ENCODE measurements around the gene TMEM182.

TMEM182 gene

DNA sequence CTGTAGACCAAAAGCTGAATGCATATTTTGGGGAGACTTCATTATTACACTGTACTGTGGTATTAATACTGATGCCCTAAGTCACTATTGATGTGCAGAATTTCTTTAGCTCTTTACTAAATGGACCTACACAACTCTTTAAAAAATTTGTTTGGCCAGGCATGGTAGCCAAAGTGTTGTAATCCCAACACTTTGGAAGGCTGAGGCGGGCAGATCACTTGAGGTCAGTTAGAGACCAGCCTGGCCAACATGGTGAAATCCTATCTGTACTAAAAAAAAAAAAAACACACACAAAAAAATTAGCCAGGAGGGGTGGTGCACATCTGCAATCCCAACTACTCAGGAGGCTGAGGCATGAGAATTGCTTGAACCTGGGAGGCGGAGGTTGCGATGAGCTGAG is 6.4 kb downstream of the TMEM182 start:
- no peak for DNase-seq (ENCODE audit: low read depth)

DNA sequence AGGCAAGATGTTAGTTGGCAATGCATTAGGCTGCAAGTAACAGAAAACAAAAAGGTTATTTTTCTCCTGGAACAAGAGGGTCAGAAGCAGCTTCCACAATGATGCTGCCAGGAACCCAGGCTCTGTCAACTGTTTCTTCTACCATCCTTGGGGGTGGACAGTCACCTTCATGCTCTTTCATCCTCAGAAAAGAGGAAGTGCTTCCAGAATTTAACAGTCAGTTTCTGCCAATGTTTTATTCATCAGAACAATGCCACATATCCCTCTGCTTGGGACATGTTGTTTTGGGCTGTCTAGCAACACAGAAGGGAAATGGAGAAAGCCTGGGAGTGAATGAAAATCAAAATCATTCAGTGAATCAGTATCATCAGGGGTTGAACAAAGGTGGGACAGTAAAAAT is 7.1 kb downstream of the TMEM182 start:
- no peak for DNase-seq (ENCODE audit: low read depth)

GRCh38 chr2:102770506-102770905 is 8.7 kb downstream of the TMEM182 start:
- DNase-seq (ENCODE audit: low read depth), result no peak

GRCh38 chr2:102771114-102771513 is 9.3 kb downstream of the TMEM182 start:
- DNase-seq (ENCODE audit: low read depth), result no peak

GRCh38 chr2:102772659-102773058 is 10.8 kb downstream of the TMEM182 start:
- DNase-seq (ENCODE audit: low read depth), result no peak

DNA sequence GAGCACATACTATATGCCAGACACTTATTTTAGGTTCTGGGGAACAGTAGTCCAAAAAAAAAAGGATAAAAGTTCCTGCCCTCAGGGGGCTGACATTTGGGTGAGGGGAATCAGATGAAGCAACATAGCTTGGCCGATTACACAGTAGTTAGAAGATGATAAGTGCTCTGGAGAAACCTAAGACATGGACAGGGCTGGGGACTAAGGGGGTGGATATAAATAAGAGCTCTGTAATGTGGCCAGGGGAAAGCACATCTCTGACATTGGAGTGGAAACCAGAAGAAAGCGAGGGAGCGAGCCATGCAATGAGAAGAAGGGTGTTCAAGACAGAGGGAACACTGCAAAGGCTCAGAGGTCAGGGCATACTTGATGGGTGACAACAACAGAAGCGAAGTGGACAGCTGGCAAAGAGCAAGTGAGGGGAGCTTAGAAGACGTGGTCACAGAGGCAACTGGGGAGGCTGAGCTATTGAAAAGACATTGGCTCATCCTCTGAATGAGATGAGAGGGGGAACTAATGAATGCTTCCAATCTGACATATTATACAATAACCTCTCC is 11.4 kb downstream of the TMEM182 start:
- no peak for DNase-seq (ENCODE audit: low read depth)

- DNase-seq (ENCODE audit: low read depth), result no peak
Measured at GRCh38 chr2:102778260-102778659, 16.4 kb downstream of the TMEM182 start.

DNA sequence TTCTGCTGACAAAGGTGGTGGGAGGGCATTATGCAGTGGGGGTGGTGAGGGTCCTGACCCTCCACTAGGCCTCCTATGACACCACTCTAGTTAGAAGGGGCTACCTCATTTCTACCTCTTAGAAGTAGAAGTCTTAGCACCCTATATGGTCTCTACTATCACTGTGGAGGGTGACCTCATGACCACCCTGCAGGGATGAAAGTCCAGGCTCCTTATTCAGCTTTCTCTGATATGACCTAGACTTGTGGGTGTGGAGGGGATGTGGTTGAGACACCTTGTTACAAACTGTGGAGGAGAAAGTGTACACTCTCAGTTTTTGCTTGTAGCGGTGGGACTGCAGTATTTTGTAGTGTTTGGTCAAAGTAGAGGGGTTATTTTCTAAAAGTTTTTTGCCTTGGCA is 18.6 kb downstream of the TMEM182 start:
- DNase-seq (ENCODE audit: low read depth), result no peak

GRCh38 chr2:102782187-102782586 is 20.4 kb downstream of the TMEM182 start:
- no peak for DNase-seq (ENCODE audit: low read depth)

- DNase-seq (ENCODE audit: low read depth), result no peak
Measured at GRCh38 chr2:102782933-102783332, 21.1 kb downstream of the TMEM182 start.

GRCh38 chr2:102783506-102784183 is 21.8 kb downstream of the TMEM182 start:
- DNase-seq (ENCODE audit: low read depth), result no peak

- no peak for DNase-seq (ENCODE audit: low read depth)
Measured at GRCh38 chr2:102784940-102785339, 23.1 kb downstream of the TMEM182 start.

DNA sequence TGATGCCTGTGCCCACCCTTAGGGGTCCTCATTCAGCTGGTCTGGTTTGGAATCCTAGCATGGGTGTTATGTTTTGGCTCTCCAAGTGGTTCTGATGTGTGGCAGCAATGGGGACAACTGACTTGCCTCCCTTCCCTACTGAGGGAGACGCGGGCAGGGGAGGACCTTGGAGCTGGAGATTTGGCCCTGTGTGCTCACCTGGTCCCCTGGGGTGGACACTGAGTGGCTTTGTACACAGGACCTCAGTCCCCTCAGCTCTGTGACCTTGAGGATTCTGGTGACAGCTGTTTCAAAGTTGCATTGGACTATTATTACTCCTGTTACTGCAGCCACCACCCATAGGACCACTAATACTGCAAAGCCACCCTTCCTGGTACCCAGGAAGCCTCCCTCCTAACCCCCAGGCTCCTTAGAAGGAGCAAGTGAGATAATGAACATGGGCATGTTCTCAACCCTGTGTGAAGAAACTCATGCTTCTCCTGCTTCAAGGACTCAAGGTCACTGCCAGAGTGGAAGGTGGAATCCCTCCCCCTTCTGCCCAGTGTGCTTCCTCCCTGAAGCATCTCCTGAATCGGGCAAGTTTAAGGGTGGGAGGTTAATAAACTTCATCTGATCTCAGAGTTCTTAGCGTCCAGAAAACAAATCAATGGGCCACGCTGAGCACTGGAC is 26.5 kb downstream of the TMEM182 start:
- no peak for DNase-seq (ENCODE audit: low read depth)

DNA sequence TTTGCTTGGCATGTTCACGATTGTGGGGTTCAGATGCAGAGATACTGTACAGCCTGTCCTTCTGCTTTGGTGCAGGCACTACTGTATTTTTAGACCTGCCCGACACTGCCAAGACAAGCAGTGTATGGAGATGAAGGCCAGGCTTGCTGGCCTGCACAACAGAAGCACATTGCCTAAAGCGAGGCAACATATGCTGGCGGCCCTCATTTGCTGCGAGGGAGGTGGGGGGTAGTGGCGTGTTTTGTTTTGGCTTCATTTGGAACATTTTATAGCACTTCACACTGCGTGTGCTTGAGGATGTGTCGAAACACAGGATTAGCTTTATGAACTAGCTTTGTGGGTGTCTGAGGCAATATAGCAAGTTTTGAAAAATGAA is 27.0 kb downstream of the TMEM182 start:
- DNase-seq (ENCODE audit: low read depth), result peak; percentile 29

GRCh38 chr2:102789349-102790090 is 27.7 kb downstream of the TMEM182 start:
- no peak for DNase-seq (ENCODE audit: low read depth)

GRCh38 chr2:102790091-102790455 is 28.2 kb downstream of the TMEM182 start:
- no peak for DNase-seq (ENCODE audit: low read depth)

DNA sequence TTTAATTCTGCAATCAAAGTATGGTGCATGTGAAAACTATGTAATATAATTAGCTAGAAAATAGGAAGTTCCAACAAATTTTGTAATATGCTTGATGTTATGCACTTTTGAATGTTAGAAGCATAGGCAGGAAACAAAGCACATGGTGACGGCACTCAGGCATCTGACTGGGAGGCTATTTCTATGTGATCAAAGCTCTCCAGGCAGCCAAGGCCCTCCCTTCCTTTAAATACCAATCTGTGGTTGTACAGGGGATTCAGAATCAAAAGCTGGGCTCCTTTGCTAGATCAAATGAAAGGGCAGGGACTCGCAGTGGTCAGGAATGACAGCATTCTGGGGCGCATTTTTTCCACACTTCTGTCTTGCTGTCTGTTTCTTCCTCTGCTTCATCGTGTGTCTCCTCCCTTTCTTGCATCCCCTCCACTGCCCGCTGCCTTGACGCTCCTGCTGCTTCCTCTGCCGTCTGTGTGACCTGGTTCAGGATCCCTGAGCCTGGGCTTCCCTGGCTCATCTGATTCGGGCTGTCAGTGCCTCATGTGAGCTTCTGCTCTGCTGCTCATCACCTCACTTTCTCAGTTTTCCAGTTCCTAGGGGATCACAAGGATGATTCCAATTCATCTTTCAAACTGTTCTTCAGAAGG is 30.9 kb downstream of the TMEM182 start:
- DNase-seq (ENCODE audit: low read depth), result no peak

DNA sequence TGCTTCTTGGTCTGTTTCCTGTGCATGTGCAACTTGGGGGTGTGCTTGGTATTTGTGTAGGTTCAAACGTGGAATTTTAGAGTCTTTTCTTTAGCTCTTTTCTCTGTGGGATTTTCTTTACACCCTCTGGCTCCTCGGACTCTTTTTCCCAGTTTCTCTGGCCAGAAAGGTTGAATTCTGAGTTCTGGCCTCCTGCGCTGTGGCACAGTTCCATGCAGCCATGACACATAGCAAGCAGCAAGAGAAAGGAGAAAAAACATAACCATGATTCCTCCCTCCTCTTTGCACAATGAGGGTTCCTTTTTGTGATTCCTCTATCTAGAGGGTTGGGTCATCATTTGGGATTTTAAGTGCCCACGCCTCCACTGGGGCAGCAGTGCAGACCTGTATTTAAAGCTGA is 33.8 kb downstream of the TMEM182 start:
- no peak for DNase-seq (ENCODE audit: low read depth)

- no peak for DNase-seq (ENCODE audit: low read depth)
Measured at GRCh38 chr2:102796337-102796736, 34.5 kb downstream of the TMEM182 start.

- DNase-seq (ENCODE audit: low read depth), result no peak
Measured at GRCh38 chr2:102797486-102797885, 35.7 kb downstream of the TMEM182 start.

GRCh38 chr2:102798181-102798580 is 36.4 kb downstream of the TMEM182 start:
- DNase-seq (ENCODE audit: low read depth), result no peak

DNA sequence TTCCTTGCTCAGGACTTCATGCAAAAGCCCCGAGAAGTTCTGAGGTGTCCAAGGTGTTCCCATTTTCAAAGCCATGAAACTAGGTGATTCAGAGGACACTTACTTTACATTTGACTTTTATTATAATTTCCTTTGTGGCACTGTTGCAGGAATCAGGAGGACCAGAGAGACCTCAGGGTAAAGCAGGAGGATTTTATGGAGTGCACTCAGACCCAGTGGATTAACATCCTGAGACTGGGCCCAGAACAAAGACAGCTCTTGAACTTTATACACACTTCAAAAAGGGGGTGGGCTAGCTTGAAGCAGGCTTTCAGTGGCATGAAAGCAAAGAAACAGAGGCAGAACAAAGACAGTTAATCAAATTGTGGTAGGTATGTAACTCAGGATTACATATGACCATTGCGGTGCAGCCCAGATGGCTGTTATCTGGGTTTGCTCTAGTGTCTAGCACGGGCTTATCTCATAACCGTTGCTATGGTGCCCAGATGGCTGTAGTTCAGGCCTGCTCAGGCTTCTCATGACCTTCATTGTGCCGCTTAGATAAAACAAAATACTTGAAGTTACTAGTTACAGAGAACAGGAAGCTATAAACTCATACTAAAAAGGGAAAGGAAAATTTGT is 39.4 kb downstream of the TMEM182 start:
- no peak for DNase-seq (ENCODE audit: low read depth)
